HepG2 (cell line): Measurements from ENCODE around the gene TIFAB. TPM values are rescaled to one million over a fixed set of nuclear protein-coding genes. Genes with fewer than 3 reads are reported as not detected.
A peak's percentile ranks its signal among the peaks of the same experiment; 100 is the strongest.

Experiments used
- DNMT1 ChIP-seq: sonication (generic); formaldehyde crosslinking; IDR thresholded peaks from 2 replicates; pipeline ENCODE4 v1.5.1; 2020; ENCODE audit warnings: mild to moderate bottlenecking, missing genetic modification reagents
- LBX2 ChIP-seq: sonication (generic); formaldehyde crosslinking; IDR thresholded peaks from 2 replicates; pipeline ENCODE4 v1.5.0; 2020; ENCODE audit warnings: missing genetic modification reagents, mild to moderate bottlenecking, borderline replicate concordance
- NFKB2 ChIP-seq: sonication (generic); formaldehyde crosslinking; IDR thresholded peaks from 2 replicates; pipeline ENCODE4 v1.4.0; 2020; ENCODE audit warnings: missing genetic modification reagents, borderline replicate concordance
- NR2F1 ChIP-seq, 2 experiments: fragments of 450-650 bp in 1 of 2; formaldehyde crosslinking in 1 of 2; IDR thresholded peaks; 2 replicates each; pipeline versions ENCODE4 v1.5.0 to v1.6.1; 2016 to 2020; ENCODE audit warnings: mild to moderate bottlenecking in 1 of 2, missing compliant biosample characterization in 1 of 2, missing genetic modification reagents in 1 of 2, moderate library complexity in 1 of 2
- PRPF4 ChIP-seq: fragments of 200-400 bp; formaldehyde crosslinking; IDR thresholded peaks from 2 replicates; pipeline ENCODE4 v1.6.1; 2016; ENCODE audit warnings: low read length, low read depth; ENCODE audit not compliant: poor library complexity, severe bottlenecking
- SKI ChIP-seq: fragments of 450-650 bp; IDR thresholded peaks from one replicate; pipeline ENCODE4 v1.6.1; 2018; ENCODE audit warnings: mild to moderate bottlenecking; ENCODE audit not compliant: partially characterized antibody
- SMAD3 ChIP-seq: sonication (generic); formaldehyde crosslinking; IDR thresholded peaks from 2 replicates; pipeline ENCODE4 v1.4.0; 2020; ENCODE audit warnings: missing genetic modification reagents
- ZBTB42 ChIP-seq: sonication (generic); formaldehyde crosslinking; IDR thresholded peaks from 2 replicates; pipeline ENCODE4 v1.5.0; 2020; ENCODE audit warnings: mild to moderate bottlenecking, missing genetic modification reagents
- ZHX1 ChIP-seq: sonication (generic); formaldehyde crosslinking; IDR thresholded peaks from 2 replicates; pipeline ENCODE4 v1.8.1; 2022; ENCODE audit warnings: low read depth, mild to moderate bottlenecking, missing genetic modification reagents
- ZNF142 ChIP-seq: sonication (generic); formaldehyde crosslinking; IDR thresholded peaks from 2 replicates; pipeline ENCODE4 v1.4.0; 2020; ENCODE audit warnings: missing genetic modification reagents
- ZNF275 ChIP-seq: sonication (generic); formaldehyde crosslinking; IDR thresholded peaks from 2 replicates; pipeline ENCODE4 v1.8.0; 2022; ENCODE audit warnings: missing genetic modification reagents, mild to moderate bottlenecking, inconsistent platforms, borderline replicate concordance
- ZNF282 ChIP-seq: fragments of 450-650 bp; IDR thresholded peaks from 2 replicates; pipeline ENCODE4 v1.6.1; 2018; ENCODE audit not compliant: partially characterized antibody
- ZNF451 ChIP-seq: sonication (generic); formaldehyde crosslinking; IDR thresholded peaks from 2 replicates; pipeline ENCODE4 v1.5.0; 2020; ENCODE audit warnings: mild to moderate bottlenecking, missing genetic modification reagents
- ZNF737 ChIP-seq: sonication (generic); formaldehyde crosslinking; IDR thresholded peaks from 2 replicates; pipeline ENCODE4 v1.5.0; 2020; ENCODE audit warnings: missing genetic modification reagents, mild to moderate bottlenecking, borderline replicate concordance
- ZNF770 ChIP-seq: sonication (generic); formaldehyde crosslinking; IDR thresholded peaks from 2 replicates; pipeline ENCODE4 v1.5.0; 2020; ENCODE audit warnings: mild to moderate bottlenecking, missing genetic modification reagents
- ZZZ3 ChIP-seq: sonication (generic); formaldehyde crosslinking; IDR thresholded peaks from 2 replicates; pipeline ENCODE4 v1.4.0; 2020; ENCODE audit warnings: missing genetic modification reagents, mild to moderate bottlenecking, borderline replicate concordance
- polyA plus RNA-seq, 8 experiments: library from polyadenylated mRNA; depleted of rRNA in 3 of 8; stranded (reverse) in 7 of 8; unstranded in 1 of 8; fragments of >200 nt; fragmentation: Illumina TruSeq in 4 of 8; extraction: Trizol in 4 of 8; gene quantifications; 2 replicates each; pipeline versions ENCODE4 v1.2.1 to v1.2.3, GENCODE V29; 2011 to 2016; ENCODE audit warnings: low read depth in 4 of 8, missing spikeins in 1 of 8, mixed read lengths in 1 of 8; ENCODE audit not compliant: insufficient read depth in 1 of 8
- total RNA-seq, 5 experiments: library from RNA; depleted of rRNA; stranded (reverse); fragments of >200 nt; fragmentation: Illumina TruSeq; extraction: Trizol; gene quantifications; 2 replicates each; pipeline ENCODE4 v1.2.3, GENCODE V29; 2016; ENCODE audit warnings: low read depth in 1 of 5

Gene TIFAB
- total and polyA plus RNA-seq, 2 of the 13 experiments (the other 11 are each of a cell fraction or from before 2014, with no cell fraction given) = not detected

GRCh38 chr5:135488727-135489465, 36.7 kb upstream of the TIFAB start (continued):
- TF ChIP-seq ZNF142 (CRISPR knock-in tag) (no peak), DNMT1 (CRISPR knock-in tag) (no peak), SMAD3 (CRISPR knock-in tag) (no peak), ZNF770 (CRISPR knock-in tag) (no peak), SKI (peak; percentile 52), ZNF737 (CRISPR knock-in tag) (no peak), ZZZ3 (CRISPR knock-in tag) (no peak), ZNF282 (no peak), NFKB2 (CRISPR knock-in tag) (0 out of 2 replicates have a peak, but pooled peaks have one; percentile 32), ZHX1 (CRISPR knock-in tag) (no peak), NR2F1 (CRISPR knock-in tag; IDR thresholded peaks at IDR 0.05) (no peak), ZNF275 (CRISPR knock-in tag) (no peak), PRPF4 (peak; percentile 86), ZBTB42 (CRISPR knock-in tag) (no peak), LBX2 (CRISPR knock-in tag) (no peak), ZNF451 (CRISPR knock-in tag) (no peak)
